ENCODE data around the gene GYS2.
"Not testable (repeated sequence)": the region's sequence is repeated elsewhere in the genome, so short reads cannot be mapped to it uniquely, and the experiment has no call there.

The GYS2 gene

DNA sequence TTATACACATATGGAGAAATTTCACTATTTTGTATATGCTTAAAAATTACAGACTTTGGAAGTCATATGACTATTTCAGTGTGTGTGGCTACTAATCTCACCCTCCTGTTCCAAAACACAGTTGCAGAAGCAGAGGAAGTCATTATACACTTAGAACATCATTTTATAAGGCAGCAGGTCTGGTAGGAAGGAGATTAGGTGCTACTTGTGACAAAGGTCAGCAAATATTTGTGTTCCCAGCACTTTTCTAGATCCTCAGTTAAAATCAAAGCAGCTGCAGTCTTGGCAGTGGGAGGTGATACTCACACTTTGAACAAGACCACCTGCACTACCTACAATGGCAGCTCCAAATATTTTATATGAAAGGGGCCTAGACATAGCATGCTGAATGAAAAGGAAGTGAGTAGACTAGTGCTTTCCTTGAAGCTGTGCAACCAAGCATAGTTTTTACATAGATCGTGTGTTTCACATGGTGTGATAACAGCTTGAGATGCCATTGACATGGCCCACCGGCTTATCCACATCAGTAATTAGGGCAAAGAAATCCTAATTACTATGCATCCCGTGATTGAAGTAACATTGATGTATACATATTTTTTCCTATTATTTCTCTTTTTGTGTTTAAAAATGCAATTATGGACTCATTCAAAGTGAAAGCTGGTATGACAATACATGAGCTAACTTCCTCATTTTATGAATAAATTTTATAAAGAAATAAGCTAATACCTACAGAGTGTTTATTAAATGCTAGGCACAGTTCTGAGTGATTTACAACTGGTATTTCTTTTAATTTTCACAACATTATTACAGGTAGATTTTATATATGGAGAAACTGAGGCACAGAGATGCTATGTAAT is 5.3 kb downstream of the GYS2 start:
- DNase-seq: no peak

- no peak for DNase-seq
Observed at GRCh38 chr12:21598651-21599050, 6.0 kb downstream of the GYS2 start.

DNA sequence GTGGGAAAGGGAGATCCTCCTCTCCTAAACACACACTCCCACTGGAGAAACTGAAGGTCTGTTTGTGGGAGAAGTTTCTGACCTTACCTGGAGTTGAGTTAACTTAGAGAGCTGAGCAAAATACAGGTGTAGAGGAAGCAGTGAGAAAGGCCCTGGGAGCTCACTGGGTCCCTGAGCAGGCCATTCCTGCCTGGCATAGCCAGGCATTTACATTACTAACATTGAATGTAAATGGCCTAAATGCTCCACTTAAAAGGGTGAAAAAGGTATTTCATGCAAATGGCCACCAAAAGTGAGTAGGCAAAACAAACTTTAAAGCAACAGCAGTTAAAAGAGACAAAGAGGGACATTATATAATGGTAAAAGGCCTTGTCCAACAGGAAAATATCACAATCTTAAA is 9.3 kb downstream of the GYS2 start:
- DNase-seq: not testable (repeated sequence)

DNA sequence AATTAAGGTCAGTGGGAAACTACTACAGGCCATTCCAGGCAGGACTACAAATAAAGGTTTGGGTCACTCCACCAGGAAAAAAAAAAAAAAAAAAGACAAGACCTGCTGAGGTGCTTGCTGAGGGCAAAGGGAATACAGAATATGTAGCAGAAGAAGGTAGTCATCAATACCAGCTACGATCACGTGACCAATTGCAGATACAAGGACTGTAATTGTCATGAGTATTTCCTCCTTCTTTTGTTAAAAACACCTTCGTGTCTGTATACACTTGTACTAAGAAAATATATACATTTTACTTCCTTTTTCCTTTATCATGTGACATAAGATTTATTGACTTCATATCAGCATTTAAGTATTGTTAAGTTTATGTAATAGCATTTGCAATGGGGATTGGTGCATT is 19.2 kb downstream of the GYS2 start:
- no peak for DNase-seq

GRCh38 chr12:21584403-21585182 is 20.1 kb downstream of the GYS2 start:
- not testable (repeated sequence) for DNase-seq

GRCh38 chr12:21583587-21583986 is 21.1 kb downstream of the GYS2 start:
- DNase-seq: no peak

DNA sequence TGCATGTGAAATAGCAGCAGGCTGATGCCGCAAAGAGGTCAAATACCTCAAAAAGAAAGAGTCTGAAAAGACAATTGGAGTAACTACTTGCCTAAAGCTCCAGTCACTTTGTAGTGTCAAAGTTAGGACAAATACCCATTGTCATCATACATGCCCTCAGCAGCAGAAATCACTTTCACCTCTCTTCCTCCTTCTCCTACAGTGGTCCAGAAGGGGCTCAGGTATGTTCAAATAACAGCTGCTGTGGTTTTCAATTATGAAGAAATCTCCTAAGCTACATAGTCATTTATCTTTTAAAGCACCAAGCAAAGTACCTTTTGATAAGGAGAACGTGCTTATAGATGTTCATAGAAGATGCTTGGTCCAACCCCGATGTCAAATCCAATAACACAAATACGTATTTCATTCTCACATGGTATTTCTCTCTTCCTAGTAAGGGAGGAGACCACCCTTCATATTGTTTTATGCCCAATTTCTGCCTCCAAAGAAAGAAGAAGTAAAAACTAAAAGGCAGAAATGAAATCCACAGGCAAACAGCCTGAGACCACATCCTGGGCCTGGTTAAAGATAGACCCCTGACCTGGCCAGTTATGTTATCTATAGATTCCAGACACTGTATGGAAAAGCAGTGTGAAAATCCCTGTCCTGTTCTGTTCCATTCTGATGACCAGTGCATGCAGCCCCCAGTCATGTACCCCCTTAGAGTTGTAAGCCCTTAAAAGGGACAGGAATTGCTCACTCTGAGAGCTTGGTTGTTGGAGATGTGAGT is 23.7 kb downstream of the GYS2 start:
- no peak for DNase-seq

DNA sequence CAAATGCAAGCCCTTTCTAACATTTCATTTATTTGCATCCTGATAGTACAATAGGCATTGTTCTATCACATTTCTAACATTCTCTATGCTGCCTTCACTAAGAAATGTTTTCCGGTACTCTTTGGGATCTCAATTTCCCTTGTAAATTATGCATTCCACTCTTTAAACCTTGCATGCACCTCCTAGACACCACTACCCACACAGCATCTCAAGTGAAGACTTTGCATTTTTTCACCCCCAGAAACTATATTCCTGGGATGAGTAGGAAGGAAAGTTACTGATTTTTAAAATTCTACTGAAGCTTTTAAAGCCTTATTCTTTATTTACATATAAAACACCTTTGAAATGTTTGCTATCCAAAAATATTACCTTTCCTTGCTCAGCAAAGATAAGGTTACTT is 27.1 kb downstream of the GYS2 start:
- DNase-seq: no peak

DNA sequence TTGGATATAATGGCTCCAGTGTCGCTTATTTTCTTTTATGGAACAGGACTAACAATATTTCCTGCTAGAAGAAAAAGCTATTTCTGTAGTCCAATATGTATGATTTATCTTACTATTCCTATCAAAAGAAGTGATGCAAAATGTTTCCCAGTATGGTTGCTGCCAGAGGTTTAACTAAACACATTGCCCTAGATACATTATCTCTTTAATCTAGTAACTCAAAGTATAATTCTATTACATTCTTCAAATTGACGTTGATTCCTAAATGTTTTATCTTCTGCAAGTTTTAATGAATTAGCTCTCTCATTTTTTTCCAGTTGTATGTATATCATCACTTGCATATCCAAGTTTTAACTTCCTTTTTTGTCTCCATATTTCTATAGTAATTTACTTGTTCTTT is 28.2 kb downstream of the GYS2 start:
- no peak for DNase-seq

DNA sequence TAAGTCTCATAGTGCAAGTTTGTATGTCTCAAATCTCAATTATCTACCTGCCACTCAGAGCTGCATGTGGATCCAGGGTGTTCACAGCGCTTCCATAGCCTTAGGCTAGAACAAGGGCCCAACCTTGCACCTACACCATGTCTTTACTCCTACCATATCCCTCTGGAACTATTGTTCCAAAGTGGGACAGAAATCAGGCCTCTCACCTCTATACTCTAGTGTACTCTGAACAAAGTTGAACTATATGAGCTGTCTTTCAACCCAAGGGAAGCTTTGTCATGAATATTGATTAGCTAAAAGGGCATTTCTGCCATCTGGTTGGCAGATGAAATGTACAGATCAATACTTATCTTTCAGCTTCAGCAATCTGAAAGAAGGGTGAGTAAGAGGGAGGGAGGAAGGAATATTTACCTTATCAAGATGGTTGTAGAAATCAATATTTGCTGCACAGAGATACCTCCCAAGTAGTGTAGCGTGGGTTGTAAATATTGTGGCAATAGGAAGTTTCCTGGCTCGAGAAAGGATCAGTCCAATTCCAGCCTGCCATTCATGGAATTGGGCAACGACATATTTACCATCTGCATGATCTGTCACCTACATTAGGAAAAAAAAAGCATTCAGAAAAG is 30.8 kb downstream of the GYS2 start:
- no peak for DNase-seq

GRCh38 chr12:21571046-21571445 is 33.6 kb downstream of the GYS2 start:
- DNase-seq: no peak

- DNase-seq: no peak
Observed at GRCh38 chr12:21568115-21568514, 36.5 kb downstream of the GYS2 start.

- DNase-seq: no peak
Observed at GRCh38 chr12:21566907-21567394, 37.7 kb downstream of the GYS2 start.

DNA sequence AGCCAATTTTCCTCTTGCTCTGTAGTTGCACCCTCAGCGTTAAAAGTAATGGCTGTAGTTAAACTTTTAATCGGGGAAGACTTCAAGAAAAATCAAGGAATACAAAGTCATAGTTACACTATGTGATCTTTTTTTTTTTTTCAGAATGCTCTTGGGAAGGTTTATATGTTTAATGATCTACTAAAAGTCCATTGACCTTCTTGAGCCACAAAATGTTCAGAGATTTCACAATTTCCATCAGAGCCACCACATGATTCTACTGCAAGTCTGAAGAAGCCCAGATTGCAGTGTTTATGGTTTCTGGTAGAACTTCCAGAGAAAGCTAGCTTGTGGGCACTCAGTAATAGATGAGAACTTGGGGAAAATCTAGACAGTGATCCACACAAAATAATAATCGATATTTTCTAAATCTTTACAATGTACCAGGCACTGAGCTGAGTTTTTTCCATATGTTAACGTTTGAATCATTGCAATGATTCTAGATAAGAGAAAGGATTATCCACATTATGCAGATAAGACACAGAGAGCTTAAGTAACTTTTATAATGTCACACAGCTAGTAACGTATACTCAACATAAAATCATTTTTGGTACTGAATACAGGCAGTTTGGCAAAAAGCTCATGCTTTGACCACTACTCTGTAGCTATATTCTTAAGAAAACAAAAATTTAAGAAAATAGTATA is 38.3 kb downstream of the GYS2 start:
- no peak for DNase-seq

GRCh38 chr12:21562859-21563258 is 41.8 kb downstream of the GYS2 start:
- DNase-seq: no peak

GRCh38 chr12:21561158-21561557 is 43.5 kb downstream of the GYS2 start:
- no peak for DNase-seq

DNA sequence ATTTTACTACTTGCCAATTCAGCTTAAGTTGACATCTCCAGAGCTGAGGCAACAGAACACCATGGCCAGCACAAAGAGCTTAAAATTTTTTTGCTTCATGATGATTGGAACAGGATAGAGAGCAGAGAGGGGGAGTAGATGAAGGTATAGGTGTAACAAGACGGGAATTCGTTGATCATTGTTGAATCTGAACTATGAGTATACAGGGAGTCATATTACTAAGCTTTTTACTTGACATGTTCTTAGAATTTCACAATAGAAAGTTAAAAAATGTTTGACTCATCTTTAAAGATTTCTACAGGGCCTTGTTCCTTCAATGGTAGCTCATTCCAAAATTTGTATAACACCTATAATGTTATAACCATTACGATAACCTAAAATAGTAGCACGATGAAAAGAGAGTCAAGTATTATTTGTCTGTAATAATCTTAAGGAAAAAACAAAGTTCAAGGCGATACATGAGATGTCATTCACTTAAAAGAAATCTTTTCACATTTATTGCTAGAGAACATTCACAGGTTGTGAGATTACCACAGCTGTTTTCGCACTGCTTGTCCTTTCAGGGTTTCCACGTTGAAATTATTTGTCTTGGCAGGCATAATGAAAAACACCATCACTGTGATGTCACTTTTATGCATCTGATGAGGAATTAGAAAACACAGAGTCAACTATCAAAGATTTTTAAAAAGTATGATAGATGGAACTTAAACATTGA is 44.6 kb downstream of the GYS2 start:
- no peak for DNase-seq

- no peak for DNase-seq
Observed at GRCh38 chr12:21558100-21558679, 46.5 kb downstream of the GYS2 start.

- DNase-seq: no peak
Observed at GRCh38 chr12:21553329-21553675, 51.3 kb downstream of the GYS2 start.

DNA sequence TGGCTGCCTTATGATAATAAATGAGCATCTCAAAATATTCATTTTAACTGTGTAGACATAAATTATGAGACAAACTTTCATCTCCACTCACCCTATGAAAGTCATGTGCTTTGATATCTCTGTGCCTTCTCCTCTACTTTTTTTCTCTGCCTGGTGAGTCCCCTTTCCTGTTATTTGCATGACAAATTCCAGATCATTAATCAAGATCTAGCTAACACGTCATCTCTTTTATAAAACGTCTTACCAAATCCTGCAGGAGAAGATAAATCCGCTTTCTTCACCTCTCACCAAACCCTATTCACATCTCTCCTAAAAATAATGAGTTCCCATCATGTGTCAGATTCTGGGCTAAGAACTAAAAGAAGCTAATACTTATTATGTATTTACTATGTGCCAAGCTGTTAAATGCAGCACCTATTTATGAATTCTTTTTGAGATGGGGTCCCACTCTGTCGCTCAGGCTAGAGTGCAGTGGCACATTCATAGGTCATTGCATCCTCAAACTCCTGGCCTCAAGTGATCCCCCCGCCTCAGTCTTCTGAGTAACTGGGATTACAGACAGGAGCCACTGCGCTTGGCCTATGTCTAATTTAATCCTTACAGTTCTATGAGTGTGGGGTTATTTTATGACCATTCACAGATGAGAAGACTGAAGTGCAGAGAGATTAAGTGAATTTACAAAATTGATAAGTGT is 51.9 kb downstream of the GYS2 start:
- no peak for DNase-seq
